Lung (tissue), 12 donors: ENCODE data around the gene MED12L. TPM values are rescaled to one million over a fixed set of nuclear protein-coding genes. Genes with fewer than 3 reads are reported as not detected.
A peak's percentile ranks its signal among the peaks of the same experiment; 100 is the strongest.

Source experiments
- ATAC-seq: fragments of 200-7000 bp; cut with Tn5 transposase; one replicate; pipeline ENCODE4 v1.9.1; 2020; ENCODE audit warnings: moderate number of reproducible peaks; ENCODE audit not compliant: insufficient read depth, low FRiP score
- DNase-seq, 3 donors: peaks; one replicate each; pipeline ENCODE4 v3.0.0-alpha.2; 2013 to 2017
- H3K27ac ChIP-seq, 2 donors: one replicate each; pipeline ENCODE4 v1.5.1; 2013; ENCODE audit warnings: mild to moderate bottlenecking in 2 of 2, moderate library complexity in 2 of 2, control low read depth in 1 of 2, inconsistent platforms in 1 of 2, low read depth in 1 of 2, low read length in 1 of 2
- H3K27me3 ChIP-seq, 3 donors: one replicate each; pipeline ENCODE4 v1.5.1; 2013; ENCODE audit warnings: low read length in 2 of 3; ENCODE audit not compliant: control insufficient read depth in 3 of 3, insufficient read depth in 3 of 3
- H3K36me3 ChIP-seq, 4 donors: one replicate each; pipeline ENCODE4 v1.5.1; 2013; ENCODE audit warnings: low read length in 4 of 4, mild to moderate bottlenecking in 1 of 4, moderate library complexity in 1 of 4; ENCODE audit not compliant: control insufficient read depth in 4 of 4, insufficient read depth in 4 of 4
- H3K4me1 ChIP-seq, 5 donors: one replicate each; pipeline ENCODE4 v1.5.1; 2013; ENCODE audit warnings: low read length in 5 of 5, mild to moderate bottlenecking in 2 of 5, moderate library complexity in 1 of 5; ENCODE audit not compliant: control insufficient read depth in 5 of 5, insufficient read depth in 5 of 5
- H3K4me3 ChIP-seq: one replicate; pipeline ENCODE4 v1.5.1; 2013; ENCODE audit warnings: mild to moderate bottlenecking, control low read depth, moderate library complexity
- H3K9ac ChIP-seq, 2 donors: one replicate each; pipeline ENCODE4 v1.5.1; 2013; ENCODE audit warnings: low read length in 2 of 2, control low read depth in 1 of 2; ENCODE audit not compliant: insufficient read depth in 1 of 2
- H3K9me3 ChIP-seq, 4 donors: one replicate each; pipeline ENCODE4 v1.5.1; 2013; ENCODE audit warnings: low read length in 3 of 4, mild to moderate bottlenecking in 1 of 4, moderate library complexity in 1 of 4; ENCODE audit not compliant: control insufficient read depth in 4 of 4, insufficient read depth in 3 of 4
- CTCF ChIP-seq: IDR thresholded peaks from 2 replicates; pipeline ENCODE4 v1.5.1; 2012; ENCODE audit warnings: mild to moderate bottlenecking; ENCODE audit errors: control extremely low read depth, extremely low read depth
- WGBS, 2 donors: extraction: QIAGEN DNeasy Blood & Tissue Kit; methylation state at CpG; one replicate each; pipeline ENCODE4 v1.1.7; 2013; 5-methylcytosine and 5-hydroxymethylcytosine counted together
- polyA plus RNA-seq, 2 donors: library from polyadenylated mRNA; stranded (reverse); fragments of 200-250 nt; gene quantifications; one replicate each; pipeline ENCODE4 v1.2.1, GENCODE V29; 2013
- total RNA-seq, 2 donors: library from RNA; depleted of rRNA in 1 of 2; stranded (reverse); fragments of >200 nt in 1 of 2; gene quantifications; one replicate each; pipeline ENCODE4 v1.2.1, GENCODE V29; 2014 to 2021
- donor health status: control.
- donor health status: control.
- donor health status: Bipolar disorder and iron deficiency.
- donor health status: healthy.
- donor health status: DM: yes; HTN: yes; CAD: no.

MED12L gene
- total and polyA plus RNA-seq, 4 donors: 0.02 to 0.82 (median 0.30) TPM

GRCh38 chr3:151117047-151117446 lies 31.6 kb downstream of the MED12L start:
- Histone ChIP-seq H3K9me3 (no peaks in the 10 kb centered on the region), H3K4me3 (no peak overlapping the region), H3K27ac (no peak overlapping the region), H3K4me1 (peaks cover 0 to 28% (median 0%) of the 10 kb centered on the region in 5 donors), H3K9ac (no peak overlapping the region), H3K36me3 (no peaks in the 10 kb centered on the region), H3K27me3 (peaks cover 0 to 13% (median 3%) of the 10 kb centered on the region in 3 donors)
- DNase-seq: no peak
- no peak for TF ChIP-seq CTCF
- 92 to 95% methylated on average over 4 of the region's 4 CpGs for WGBS, 2 donors
- no peak for ATAC-seq

- Histone ChIP-seq H3K27me3 (peaks cover 0 to 9% (median 3%) of the 10 kb centered on the region in 3 donors), H3K4me1 (peaks cover 0 to 22% (median 0%) of the 10 kb centered on the region in 5 donors), H3K4me3 (no peak overlapping the region), H3K9ac (no peak overlapping the region), H3K27ac (no peak overlapping the region), H3K9me3 (no peaks in the 10 kb centered on the region), H3K36me3 (no peaks in the 10 kb centered on the region)
- ATAC-seq (no peak), DNase-seq (no peak)
- WGBS, 2 donors: 88 to 92% methylated on average over 2 of the region's 2 CpGs
- TF ChIP-seq CTCF: no peak
Observed at GRCh38 chr3:151119188-151119587, 33.7 kb downstream of the MED12L start.

- peaks cover 0 to 5% (median 3%) of the 10 kb centered on the region in 3 donors for H3K27me3 ChIP-seq
- TF ChIP-seq CTCF: no peak
- H3K4me3 ChIP-seq: no peak overlapping the region
- H3K36me3 ChIP-seq: no peaks in the 10 kb centered on the region
- H3K9me3 ChIP-seq: no peaks in the 10 kb centered on the region
- DNase-seq (no peak), ATAC-seq (no peak)
- H3K27ac ChIP-seq: no peak overlapping the region
- H3K4me1 ChIP-seq: peaks cover 0 to 18% (median 0%) of the 10 kb centered on the region in 5 donors
- H3K9ac ChIP-seq: no peak overlapping the region
- 91 to 96% methylated on average over 2 of the region's 2 CpGs for WGBS, 2 donors
Observed at GRCh38 chr3:151120409-151120808, 34.9 kb downstream of the MED12L start.

GRCh38 chr3:151121016-151121415 lies 35.6 kb downstream of the MED12L start:
- WGBS, 2 donors: 85 to 91% methylated on average over 2 of the region's 2 CpGs
- DNase-seq (peak in 2 of 3 donors; percentile 60 to 62), ATAC-seq (no peak)
- H3K9ac ChIP-seq: no peak overlapping the region
- no peaks in the 10 kb centered on the region for H3K36me3 ChIP-seq
- H3K4me3 ChIP-seq: no peak overlapping the region
- H3K27me3 ChIP-seq: peaks cover 0 to 5% (median 2%) of the 10 kb centered on the region in 3 donors
- no peak overlapping the region for H3K27ac ChIP-seq
- no peaks in the 10 kb centered on the region for H3K9me3 ChIP-seq
- H3K4me1 ChIP-seq: peaks cover 0 to 18% (median 0%) of the 10 kb centered on the region in 5 donors
- TF ChIP-seq CTCF: no peak
